ENCODE measurements around the gene AP3M1. TPM values are rescaled to one million over a fixed set of nuclear protein-coding genes. Genes with fewer than 3 reads are reported as not detected.
A peak's percentile ranks its signal among the peaks of the same experiment; 100 is the strongest.

Gene AP3M1
- total RNA-seq, 1 experiment from 2014 or later = 59.4 TPM

DNA sequence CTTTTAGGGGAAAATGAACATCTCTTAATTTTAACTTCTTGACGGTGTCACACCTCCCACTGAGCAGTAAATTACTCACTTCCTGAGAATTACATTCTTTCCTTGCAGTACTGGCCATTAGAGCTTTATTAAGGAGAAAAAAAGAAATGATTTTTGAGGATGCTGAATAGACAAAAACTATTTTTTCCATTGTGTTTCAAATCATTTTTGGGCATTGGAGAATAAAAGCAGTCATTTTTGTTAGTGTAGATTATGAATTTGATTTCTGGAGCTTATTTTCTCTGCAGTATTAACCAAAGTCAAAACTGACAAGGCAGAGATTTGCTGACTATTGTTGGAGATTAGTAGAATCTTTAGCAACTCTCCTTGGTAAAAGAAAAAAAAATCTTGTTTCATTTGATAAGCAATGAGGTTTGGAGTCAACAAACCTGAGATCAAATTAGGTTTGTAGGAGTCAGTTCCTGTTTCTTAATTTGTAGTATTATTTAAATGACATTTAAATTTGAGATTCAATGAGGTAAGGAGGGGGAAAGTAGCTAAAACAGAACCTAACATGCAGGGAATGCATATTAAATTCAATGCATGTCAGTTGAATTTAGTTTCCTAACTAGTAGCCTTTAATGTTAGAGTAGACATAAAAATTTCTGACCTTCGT lies 70.6 kb downstream of the AP3M1 start:
- Histone ChIP-seq H3F3A (ENCODE audit: insufficient read depth, low read depth) (peaks cover 66% of the 10 kb centered on the region), H2AFZ (no peak overlapping the region), H3K36me3 (ENCODE audit: low read depth) (peaks cover 27% of the 10 kb centered on the region), H3K79me2 (ENCODE audit: low read depth) (peaks cover 34% of the 10 kb centered on the region; the same call in 1 of the 2 replicates), H3K9me3 (ENCODE audit: insufficient read depth, low read depth) (no peaks in the 10 kb centered on the region), H3K4me3 (no peak overlapping the region), H3K4me2 (peak overlapping the region; percentile 39), H3K4me1 (replicated peaks; ENCODE audit: insufficient read depth) (peaks cover 43% of the 10 kb centered on the region), H3K27ac (peak overlapping the region; percentile 66), H4K20me1 (ENCODE audit: insufficient read depth) (no peaks in the 10 kb centered on the region), H3K27me3 (ENCODE audit: insufficient read depth, low read depth) (no peaks in the 10 kb centered on the region), H3K9me2 (ENCODE audit: insufficient read depth) (no peaks in the 10 kb centered on the region)
- no TSS peak for BruUV-seq (replicated peaks)
- CTCF ChIA-PET = interaction anchor here (0.5 to 2.9 kb wide), 5 partner anchors 101 to 306 kb away, joined by 3 to 27 read pairs (median 8); no protein-coding TSS in a partner anchor
- TF ChIP-seq, protein P1, sequence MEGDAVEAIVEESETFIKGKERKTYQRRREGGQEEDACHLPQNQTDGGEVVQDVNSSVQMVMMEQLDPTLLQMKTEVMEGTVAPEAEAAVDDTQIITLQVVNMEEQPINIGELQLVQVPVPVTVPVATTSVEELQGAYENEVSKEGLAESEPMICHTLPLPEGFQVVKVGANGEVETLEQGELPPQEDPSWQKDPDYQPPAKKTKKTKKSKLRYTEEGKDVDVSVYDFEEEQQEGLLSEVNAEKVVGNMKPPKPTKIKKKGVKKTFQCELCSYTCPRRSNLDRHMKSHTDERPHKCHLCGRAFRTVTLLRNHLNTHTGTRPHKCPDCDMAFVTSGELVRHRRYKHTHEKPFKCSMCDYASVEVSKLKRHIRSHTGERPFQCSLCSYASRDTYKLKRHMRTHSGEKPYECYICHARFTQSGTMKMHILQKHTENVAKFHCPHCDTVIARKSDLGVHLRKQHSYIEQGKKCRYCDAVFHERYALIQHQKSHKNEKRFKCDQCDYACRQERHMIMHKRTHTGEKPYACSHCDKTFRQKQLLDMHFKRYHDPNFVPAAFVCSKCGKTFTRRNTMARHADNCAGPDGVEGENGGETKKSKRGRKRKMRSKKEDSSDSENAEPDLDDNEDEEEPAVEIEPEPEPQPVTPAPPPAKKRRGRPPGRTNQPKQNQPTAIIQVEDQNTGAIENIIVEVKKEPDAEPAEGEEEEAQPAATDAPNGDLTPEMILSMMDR (conservative IDR thresholded peaks at IDR 0.05) = no peak
- TF ChIP-seq EZH2 (IDR thresholded peaks at IDR 0.05; ENCODE audit: low read depth) = no peak
- POLR2A ChIA-PET (ENCODE audit: unreplicated experiment) = interaction anchor here (0.5 to 0.9 kb wide), 4 partner anchors 28 to 1783 kb away, joined by 5 to 7 read pairs (median 6); no protein-coding TSS in a partner anchor
- intact Hi-C loops (cut with micrococcal nuclease; ENCODE audit: unreplicated experiment) = loop anchor here (2.0 to 5.0 kb wide), 5 partner anchors 23 to 139 kb away; partner anchors contain the start of gene VCL
- peak in 1 of 2 experiments; percentile 49 for DNase-seq

DNA sequence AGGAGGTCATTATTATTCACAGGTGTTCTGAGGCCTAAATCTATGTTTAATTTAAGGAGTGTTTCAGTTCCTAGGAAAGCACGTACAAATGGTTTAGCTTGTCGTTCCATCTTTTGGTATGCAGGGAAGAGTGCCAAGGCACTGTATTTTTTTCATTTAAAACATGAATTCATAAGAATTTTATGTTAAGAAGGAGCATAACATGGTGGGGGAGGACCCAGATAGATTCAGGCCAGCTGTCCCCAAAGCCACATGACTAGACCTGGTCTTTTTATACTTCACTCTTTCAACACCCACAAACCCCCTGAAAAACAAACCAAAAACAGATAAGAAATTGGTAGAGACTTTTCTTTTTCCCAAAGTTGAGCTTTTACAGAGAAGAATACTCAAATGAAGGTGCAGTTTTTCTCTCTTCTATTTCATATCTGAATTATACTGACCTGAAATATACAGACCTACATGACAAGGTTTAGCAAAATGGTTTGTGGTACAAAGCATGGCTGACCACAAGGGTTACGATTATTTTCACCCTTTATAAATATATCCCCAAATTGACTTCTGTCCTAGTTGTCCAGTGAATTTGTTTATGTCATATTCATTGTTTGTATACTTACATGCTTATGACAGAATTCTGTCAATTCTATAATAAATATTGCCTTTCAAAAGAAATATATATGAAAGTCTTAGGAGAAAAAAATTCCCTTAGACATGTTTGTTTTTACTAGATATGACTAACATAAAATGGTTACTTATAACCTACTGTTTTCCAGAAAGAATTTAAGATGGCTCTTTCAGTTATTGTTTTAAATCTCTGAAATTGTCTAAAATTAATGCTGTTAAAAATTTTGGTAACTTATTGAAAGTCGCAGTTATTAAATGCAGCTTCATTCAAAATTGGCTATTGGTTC lies 71.3 kb downstream of the AP3M1 start:
- H3K9me3 ChIP-seq (ENCODE audit: insufficient read depth, low read depth) = no peaks in the 10 kb centered on the region
- BruUV-seq (replicated peaks) = no TSS peak
- H3K36me3 ChIP-seq (ENCODE audit: low read depth) = peaks cover 32% of the 10 kb centered on the region
- no peaks in the 10 kb centered on the region for H3K9me2 ChIP-seq (ENCODE audit: insufficient read depth)
- ChIA-PET CTCF (interaction anchor here (0.6 to 2.9 kb wide), 5 partner anchors 116 to 193 kb away, joined by 3 to 16 read pairs (median 5); no protein-coding TSS in a partner anchor), POLR2A (ENCODE audit: unreplicated experiment) (interaction anchor here (0.6 to 0.9 kb wide), 3 partner anchors 12 to 31 kb away, joined by 5 to 7 read pairs (median 7); no protein-coding TSS in a partner anchor)
- H3F3A ChIP-seq (ENCODE audit: insufficient read depth, low read depth) = peaks cover 67% of the 10 kb centered on the region
- peaks cover 43% of the 10 kb centered on the region for H3K4me1 ChIP-seq (replicated peaks; ENCODE audit: insufficient read depth)
- H3K4me3 ChIP-seq = 0 out of 2 replicates have a peak overlapping the region, but pooled peaks have one; percentile 2
- H3K79me2 ChIP-seq (ENCODE audit: low read depth) = peaks cover 34% of the 10 kb centered on the region; the same call in 1 of the 2 replicates
- DNase-seq = no peak
- TF ChIP-seq, protein P1 (conservative IDR thresholded peaks at IDR 0.05) = no peak
- no peak for TF ChIP-seq EZH2 (IDR thresholded peaks at IDR 0.05; ENCODE audit: low read depth)
- H3K4me2 ChIP-seq = peak overlapping the region; percentile 39
- H3K27ac ChIP-seq = peak overlapping the region; percentile 66
- intact Hi-C loops (cut with micrococcal nuclease; ENCODE audit: unreplicated experiment) = no loop called here
- H2AFZ ChIP-seq = no peak overlapping the region
- no peaks in the 10 kb centered on the region for H3K27me3 ChIP-seq (ENCODE audit: insufficient read depth, low read depth)
- H4K20me1 ChIP-seq (ENCODE audit: insufficient read depth) = no peaks in the 10 kb centered on the region

DNA sequence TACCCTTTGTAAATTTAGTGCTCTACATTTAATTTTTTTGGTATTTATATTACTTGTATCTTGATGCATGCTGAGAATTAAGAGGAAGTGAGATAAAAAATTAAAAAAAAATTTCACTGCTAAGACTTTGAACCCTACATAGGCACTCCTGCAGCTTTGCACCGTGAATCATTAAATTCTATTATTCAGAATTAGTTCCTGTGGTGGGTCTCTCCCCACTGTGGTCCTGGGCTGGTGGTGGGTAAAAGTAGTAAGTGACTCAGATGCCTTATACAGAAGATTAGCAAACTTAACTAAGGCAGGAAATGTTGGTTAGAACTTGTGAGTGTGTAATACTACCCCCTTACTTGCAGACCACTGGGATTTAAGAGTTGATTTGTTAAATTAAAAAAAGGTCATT lies 72.6 kb downstream of the AP3M1 start:
- DNase-seq = no peak
- peaks cover 71% of the 10 kb centered on the region for H3F3A ChIP-seq (ENCODE audit: insufficient read depth, low read depth)
- peaks cover 43% of the 10 kb centered on the region for H3K4me1 ChIP-seq (replicated peaks; ENCODE audit: insufficient read depth)
- POLR2A ChIA-PET (ENCODE audit: unreplicated experiment) = interaction anchor here (0.8 kb wide), 1 partner anchor 30 kb away, joined by 7 read pairs; no protein-coding TSS in a partner anchor
- H3K9me3 ChIP-seq (ENCODE audit: insufficient read depth, low read depth) = no peaks in the 10 kb centered on the region
- peaks cover 40% of the 10 kb centered on the region; the same call in 1 of the 2 replicates for H3K79me2 ChIP-seq (ENCODE audit: low read depth)
- no peak overlapping the region for H3K4me3 ChIP-seq
- no peaks in the 10 kb centered on the region for H4K20me1 ChIP-seq (ENCODE audit: insufficient read depth)
- peaks cover 42% of the 10 kb centered on the region for H3K36me3 ChIP-seq (ENCODE audit: low read depth)
- CTCF ChIA-PET = no interaction called here
- BruUV-seq (replicated peaks) = no TSS peak
- H3K27ac ChIP-seq = peak overlapping the region; percentile 66
- TF ChIP-seq EZH2 (IDR thresholded peaks at IDR 0.05; ENCODE audit: low read depth) = no peak
- TF ChIP-seq, protein P1 (conservative IDR thresholded peaks at IDR 0.05) = no peak
- H2AFZ ChIP-seq = no peak overlapping the region
- H3K27me3 ChIP-seq (ENCODE audit: insufficient read depth, low read depth) = no peaks in the 10 kb centered on the region
- intact Hi-C loops (cut with micrococcal nuclease; ENCODE audit: unreplicated experiment) = no loop called here
- 0 out of 2 replicates have a peak overlapping the region, but pooled peaks have one; percentile 39 for H3K4me2 ChIP-seq
- H3K9me2 ChIP-seq (ENCODE audit: insufficient read depth) = no peaks in the 10 kb centered on the region
